Right atrium auricular region (tissue), 2 donors: Measurements from ENCODE around the gene COL4A4. TPM values are rescaled to one million over a fixed set of nuclear protein-coding genes. Genes with fewer than 3 reads are reported as not detected.

ENCODE experiments used
- DNase-seq: peaks from one replicate; pipeline ENCODE4 v3.0.0-alpha.2; 2019; ENCODE audit warnings: low spot score
- H3K27ac ChIP-seq, 2 donors: fragments of 200-600 bp; sonication (generic); 1 replicate in 1 of 2; 2 replicates in 1 of 2; pipeline ENCODE4 v1.5.1; 2016 to 2019
- H3K27me3 ChIP-seq, 2 donors: fragments of 200-600 bp; sonication (generic); one replicate each; pipeline versions ENCODE4 v1.5.1 to v1.6.0; 2017 to 2019
- H3K36me3 ChIP-seq: fragments of 200-600 bp; sonication (generic); one replicate; pipeline ENCODE4 v1.5.1; 2016
- H3K4me1 ChIP-seq, 2 donors: fragments of 200-600 bp; sonication (generic); one replicate each; pipeline versions ENCODE4 v1.5.1 to v1.6.0; 2017 to 2019
- H3K4me3 ChIP-seq, 2 donors: fragments of 200-600 bp; sonication (generic); 1 replicate in 1 of 2; 2 replicates in 1 of 2; pipeline ENCODE4 v1.5.1; 2017 to 2019; ENCODE audit warnings: mild to moderate bottlenecking in 1 of 2, moderate library complexity in 1 of 2
- H3K9me3 ChIP-seq, 2 donors: fragments of 200-600 bp; sonication (generic); one replicate each; pipeline ENCODE4 v1.5.1; 2019
- total RNA-seq, 2 donors: library from RNA; depleted of rRNA; stranded (reverse); fragments of >200 nt; gene quantifications; one replicate each; pipeline ENCODE4 v1.1.0, GENCODE V29; 2016
- TF ChIP-seq, protein P1 (sequence below), 2 donors: fragments of 200-600 bp; sonication (generic); IDR thresholded peaks; one replicate each; pipeline ENCODE4 v1.5.1; 2019; ENCODE audit warnings: antibody characterized with exemption in 2 of 2

COL4A4 gene
- total RNA-seq, 2 donors from 2014 or later, result 3.8 to 10.0 TPM

DNA sequence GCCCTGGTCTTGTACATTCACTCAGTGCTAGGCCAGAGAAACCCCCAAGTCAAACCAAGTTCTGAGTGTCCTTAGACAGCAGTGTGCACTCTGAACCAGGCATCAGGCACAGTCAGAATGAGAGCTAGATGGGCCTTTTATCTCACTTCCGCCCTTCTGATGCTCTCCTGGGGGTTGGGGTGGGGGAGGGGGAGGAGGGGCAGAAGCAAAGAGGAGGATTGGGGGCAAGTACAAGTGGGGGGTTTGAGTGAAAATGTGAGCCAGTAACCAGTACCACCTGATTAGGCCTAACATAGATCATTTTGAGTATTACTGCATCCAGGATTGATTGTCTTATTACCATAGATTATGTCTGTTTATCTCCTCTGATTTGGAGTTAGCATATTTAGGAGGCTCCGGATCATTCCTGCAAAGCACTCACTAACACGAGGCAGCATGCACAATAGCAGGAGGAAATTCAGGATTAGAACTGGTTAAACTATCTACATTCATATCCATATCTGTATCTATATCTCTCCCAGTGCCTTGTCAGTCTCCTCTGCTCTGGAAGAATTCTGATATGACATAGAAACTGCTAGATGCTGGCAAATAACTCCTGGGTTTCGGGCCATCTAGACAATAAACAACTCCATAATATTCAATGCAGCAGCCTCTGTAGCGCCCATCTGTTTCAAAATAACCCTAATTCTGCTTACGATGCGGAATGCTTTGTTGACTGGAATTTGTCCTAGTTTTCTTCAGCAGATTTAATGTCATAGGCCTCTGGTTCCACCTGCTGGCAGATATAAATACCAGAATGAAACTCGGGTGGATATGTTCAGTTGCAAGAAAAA, 179.0 kb downstream of the COL4A4 start:
- Histone ChIP-seq H3K27me3 (no peaks in the 10 kb centered on the region), H3K9me3 (no peaks in the 10 kb centered on the region), H3K27ac (no peak overlapping the region), H3K4me3 (no peak overlapping the region), H3K4me1 (peaks cover 0 to 12% of the 10 kb centered on the region in 2 donors), H3K36me3 (no peaks in the 10 kb centered on the region)
- DNase-seq, result no peak
- TF ChIP-seq, protein P1, sequence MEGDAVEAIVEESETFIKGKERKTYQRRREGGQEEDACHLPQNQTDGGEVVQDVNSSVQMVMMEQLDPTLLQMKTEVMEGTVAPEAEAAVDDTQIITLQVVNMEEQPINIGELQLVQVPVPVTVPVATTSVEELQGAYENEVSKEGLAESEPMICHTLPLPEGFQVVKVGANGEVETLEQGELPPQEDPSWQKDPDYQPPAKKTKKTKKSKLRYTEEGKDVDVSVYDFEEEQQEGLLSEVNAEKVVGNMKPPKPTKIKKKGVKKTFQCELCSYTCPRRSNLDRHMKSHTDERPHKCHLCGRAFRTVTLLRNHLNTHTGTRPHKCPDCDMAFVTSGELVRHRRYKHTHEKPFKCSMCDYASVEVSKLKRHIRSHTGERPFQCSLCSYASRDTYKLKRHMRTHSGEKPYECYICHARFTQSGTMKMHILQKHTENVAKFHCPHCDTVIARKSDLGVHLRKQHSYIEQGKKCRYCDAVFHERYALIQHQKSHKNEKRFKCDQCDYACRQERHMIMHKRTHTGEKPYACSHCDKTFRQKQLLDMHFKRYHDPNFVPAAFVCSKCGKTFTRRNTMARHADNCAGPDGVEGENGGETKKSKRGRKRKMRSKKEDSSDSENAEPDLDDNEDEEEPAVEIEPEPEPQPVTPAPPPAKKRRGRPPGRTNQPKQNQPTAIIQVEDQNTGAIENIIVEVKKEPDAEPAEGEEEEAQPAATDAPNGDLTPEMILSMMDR (IDR thresholded peaks at IDR 0.05), result peak; percentile 40 to 80

DNA sequence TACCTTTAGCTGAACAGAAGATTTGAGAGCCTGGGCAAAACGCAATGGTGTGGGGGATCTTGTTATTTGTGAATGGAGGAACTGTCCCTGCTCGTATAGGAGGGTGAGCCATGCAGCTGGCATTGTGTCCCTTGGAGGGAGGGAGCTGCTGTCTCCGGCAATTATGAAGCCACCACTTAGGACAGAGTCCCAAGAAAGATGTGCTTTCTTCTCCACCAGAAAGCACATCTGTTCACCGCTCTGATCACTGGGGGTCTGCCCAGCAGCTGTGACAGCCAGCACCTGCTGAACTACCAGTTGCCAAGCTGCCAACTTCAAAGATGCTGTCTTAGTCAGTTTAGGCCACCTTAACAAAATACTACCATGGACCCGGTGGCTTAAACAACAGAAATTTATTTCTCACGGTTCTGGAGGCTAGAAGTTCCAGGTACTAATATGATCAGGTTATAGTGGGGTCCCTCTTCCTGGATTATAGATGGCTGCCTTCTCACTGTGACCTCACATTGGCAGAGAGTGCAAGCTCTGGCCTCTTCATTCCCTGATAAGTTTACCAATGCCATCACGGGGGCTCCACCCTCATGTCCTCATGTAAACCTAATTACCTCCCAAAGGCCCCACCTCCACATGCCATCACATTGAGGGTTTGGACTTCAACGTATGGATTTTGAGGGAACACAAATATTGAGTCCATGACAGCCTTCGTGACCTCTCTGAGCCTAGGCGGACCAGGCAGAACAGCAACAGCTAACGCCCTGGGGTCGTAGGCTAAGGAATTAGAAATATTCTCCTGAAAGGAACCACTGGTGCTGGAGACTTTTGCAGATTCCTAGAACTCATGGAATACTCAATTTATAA, 179.9 kb downstream of the COL4A4 start:
- no peak for DNase-seq
- Histone ChIP-seq H3K4me3 (no peak overlapping the region), H3K27ac (no peak overlapping the region), H3K4me1 (peaks cover 0 to 12% of the 10 kb centered on the region in 2 donors), H3K9me3 (no peaks in the 10 kb centered on the region), H3K27me3 (no peaks in the 10 kb centered on the region), H3K36me3 (no peaks in the 10 kb centered on the region)
- TF ChIP-seq, protein P1 (IDR thresholded peaks at IDR 0.05), result no peak

DNA sequence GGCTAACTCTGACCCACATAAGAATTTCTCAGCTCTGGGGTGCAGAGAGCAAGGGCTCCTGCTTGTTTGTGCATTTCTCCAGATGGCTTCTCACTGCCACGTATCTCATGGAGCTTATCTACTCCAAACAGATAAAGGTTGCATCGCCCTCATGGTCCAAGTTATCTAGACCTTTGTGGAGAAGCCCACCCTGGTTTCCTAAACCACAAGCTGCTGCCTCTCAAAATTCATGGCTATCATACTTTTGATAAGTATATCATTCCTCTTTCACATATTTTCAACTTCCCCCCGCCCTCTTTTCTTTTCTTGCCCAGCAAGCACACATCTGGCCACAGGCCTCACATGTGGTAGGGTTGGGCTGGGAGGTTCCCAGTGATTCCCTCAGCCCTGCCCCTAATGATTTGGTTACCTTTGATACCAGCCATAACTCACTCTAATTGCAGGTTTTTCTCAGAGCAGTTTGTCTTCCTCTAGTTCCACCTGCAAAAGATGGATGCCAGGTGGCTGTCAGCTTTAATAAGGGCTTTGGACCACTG, 182.1 kb downstream of the COL4A4 start:
- H3K4me3 ChIP-seq, result no peak overlapping the region

DNA sequence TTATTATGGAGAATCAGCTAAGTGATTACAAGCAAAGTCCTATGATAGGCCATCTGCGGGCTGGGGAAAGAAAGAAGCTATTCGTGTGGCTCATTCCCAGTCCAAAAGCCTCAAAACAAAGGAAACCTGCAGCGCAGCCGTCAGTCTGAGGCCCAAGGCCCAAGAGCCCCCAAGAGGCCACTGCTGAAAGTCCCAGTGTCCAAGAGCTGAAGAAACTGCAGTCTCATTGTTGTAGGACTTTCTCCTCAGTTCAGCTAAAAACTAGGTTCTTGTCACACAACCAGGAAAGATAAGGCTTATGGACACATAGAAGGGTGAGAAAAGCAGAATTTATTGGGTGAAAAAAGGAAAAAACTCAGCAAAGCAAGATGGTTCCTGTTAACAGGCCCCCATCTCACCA, 185.0 kb downstream of the COL4A4 start:
- H3K4me3 ChIP-seq, result no peak overlapping the region
- H3K9me3 ChIP-seq, result no peaks in the 10 kb centered on the region
- no peaks in the 10 kb centered on the region for H3K36me3 ChIP-seq
- H3K27me3 ChIP-seq, result no peaks in the 10 kb centered on the region
- peaks cover 0 to 4% of the 10 kb centered on the region in 2 donors for H3K4me1 ChIP-seq
- no peak for DNase-seq
- H3K27ac ChIP-seq, result no peak overlapping the region
- TF ChIP-seq, protein P1 (IDR thresholded peaks at IDR 0.05), result no peak

More for the DNA sequence above, 182.1 kb downstream of the COL4A4 start:
- H3K27me3 ChIP-seq, result no peaks in the 10 kb centered on the region
- H3K9me3 ChIP-seq, result no peaks in the 10 kb centered on the region
- H3K36me3 ChIP-seq, result no peaks in the 10 kb centered on the region
- DNase-seq, result no peak
- H3K4me1 ChIP-seq, result peaks cover 0 to 12% of the 10 kb centered on the region in 2 donors
- H3K27ac ChIP-seq, result no peak overlapping the region
- TF ChIP-seq, protein P1 (IDR thresholded peaks at IDR 0.05), result no peak

DNA sequence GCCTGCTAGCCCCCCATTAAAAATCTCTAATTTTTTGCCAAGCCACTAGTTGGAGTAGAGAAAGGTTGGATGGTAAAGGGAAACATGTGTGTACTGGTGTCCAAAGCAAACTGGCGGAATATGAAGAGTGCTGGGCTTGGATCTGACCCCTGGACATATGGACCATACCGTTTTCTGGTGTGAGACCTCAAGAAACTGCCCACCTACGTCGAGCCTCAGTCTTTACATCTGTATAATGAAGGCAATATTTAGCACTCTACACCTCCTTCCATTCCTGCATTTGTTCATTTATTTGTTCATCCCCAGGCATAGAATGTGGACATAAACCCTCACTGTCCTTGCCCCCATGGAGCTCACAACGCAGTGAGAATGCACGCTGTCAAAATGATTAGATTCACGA, 185.7 kb downstream of the COL4A4 start:
- TF ChIP-seq, protein P1 (IDR thresholded peaks at IDR 0.05), result no peak
- no peaks in the 10 kb centered on the region for H3K27me3 ChIP-seq
- peaks cover 0 to 4% of the 10 kb centered on the region in 2 donors for H3K4me1 ChIP-seq
- no peaks in the 10 kb centered on the region for H3K9me3 ChIP-seq
- no peak overlapping the region for H3K4me3 ChIP-seq
- H3K36me3 ChIP-seq, result no peaks in the 10 kb centered on the region
- no peak for DNase-seq
- no peak overlapping the region for H3K27ac ChIP-seq
